GM12878 (cell line): ENCODE data around the gene AQP3. TPM values are rescaled to one million over a fixed set of nuclear protein-coding genes. Genes with fewer than 3 reads are reported as not detected.

ENCODE experiments used
- ATAC-seq: fragments of 200-7000 bp; cut with Tn5 transposase; 3 replicates; pipeline ENCODE4 v1.9.1; 2020; ENCODE audit warnings: mild to moderate bottlenecking, moderate library complexity
- BruUV-seq: library from RNA; stranded (reverse); fragments of 400-500 nt; replicated peaks from 2 replicates; lab custom pipeline; 2021; lab: Mats Ljungman, UMichigan
- CTCF ChIA-PET: fragments of 300-600 bp; sonication (Branson Sonifier 250); formaldehyde crosslinking; extraction: SDS; loops from one replicate; lab custom pipeline; 2021; ENCODE audit warnings: inconsistent platforms; lab: Yijun Ruan, JAX
- POLR2A ChIA-PET: fragments of 350-600 bp; formaldehyde crosslinking; extraction: SDS; loops from one replicate; lab custom pipeline; 2021; ENCODE audit warnings: inconsistent platforms; lab: Charles Lee
- RAD21 ChIA-PET: fragments of 300-600 bp; sonication (Branson Sonifier 250); formaldehyde crosslinking; loops from one replicate; lab custom pipeline; 2023; ENCODE audit warnings: antibody characterized with exemption; ENCODE audit not compliant: unreplicated experiment; lab: Charles Lee
- SMC1A ChIA-PET: fragments of 300-600 bp; sonication (Branson Sonifier 250); formaldehyde crosslinking; loops from one replicate; lab custom pipeline; 2023; ENCODE audit not compliant: unreplicated experiment, uncharacterized antibody; lab: Charles Lee
- DNase-seq: peaks from one replicate; pipeline ENCODE4 v3.0.0-alpha.2; 2011; ENCODE audit warnings: low read depth, low spot score
- FAIRE-seq: peaks from 3 replicates; lab custom pipeline; 2011; peaks lifted over from hg19 to GRCh38; lab: Jason Lieb, UNC
- H2AFZ ChIP-seq: 2 replicates; pipeline ENCODE4 v1.6.0; 2011; ENCODE audit warnings: low read depth, low read length, control low read depth; ENCODE audit not compliant: control insufficient read depth
- H3K27ac ChIP-seq: 2 replicates; pipeline ENCODE4 v1.5.1; 2011; ENCODE audit warnings: control low read depth; ENCODE audit not compliant: control insufficient read depth, insufficient read depth
- H3K27me3 ChIP-seq, 2 experiments: replicated peaks in 1 of 2; 2 replicates each; pipeline versions ENCODE4 v1.6.0 to v1.6.1; 2011; ENCODE audit warnings: low read length in 1 of 2; ENCODE audit not compliant: control insufficient read depth in 2 of 2, insufficient read depth in 2 of 2
- H3K36me3 ChIP-seq, 2 experiments: 2 replicates each; pipeline ENCODE4 v1.5.1; 2011; ENCODE audit warnings: low read length in 1 of 2; ENCODE audit not compliant: control insufficient read depth in 2 of 2, insufficient read depth in 2 of 2
- H3K4me1 ChIP-seq: 2 replicates; pipeline ENCODE4 v1.6.1; 2011; ENCODE audit warnings: mild to moderate bottlenecking, low read length, moderate library complexity, mixed read lengths; ENCODE audit not compliant: control insufficient read depth, insufficient read depth
- H3K4me2 ChIP-seq: 2 replicates; pipeline ENCODE4 v1.6.0; 2011; ENCODE audit warnings: control low read depth; ENCODE audit not compliant: control insufficient read depth, insufficient read depth
- H3K4me3 ChIP-seq: fragments of 200-600 bp; sonication (generic); 2 replicates; pipeline ENCODE4 v1.5.1; 2016
- H3K79me2 ChIP-seq: 2 replicates; pipeline ENCODE4 v1.6.0; 2011; ENCODE audit warnings: low read length; ENCODE audit not compliant: control insufficient read depth, insufficient read depth
- H3K9ac ChIP-seq: 2 replicates; pipeline ENCODE4 v1.8.0; 2011; ENCODE audit warnings: low read length, control low read depth, mixed read lengths; ENCODE audit not compliant: control insufficient read depth, insufficient read depth
- H3K9me3 ChIP-seq: replicated peaks from 3 replicates; pipeline ENCODE4 v1.5.1; 2011; ENCODE audit warnings: mild to moderate bottlenecking, low read length; ENCODE audit not compliant: control insufficient read depth, insufficient read depth
- H4K20me1 ChIP-seq: 2 replicates; pipeline ENCODE4 v1.6.0; 2011; ENCODE audit not compliant: control insufficient read depth, insufficient read depth
- ASH2L ChIP-seq: fragments of 300-600, 200-600 bp; sonication (generic); IDR thresholded peaks from 2 replicates; pipeline ENCODE4 v1.6.1; 2017; ENCODE audit warnings: low read depth, mild to moderate bottlenecking, borderline replicate concordance
- CHD2 ChIP-seq: IDR thresholded peaks from 2 replicates; pipeline ENCODE4 v1.6.1; 2011; ENCODE audit warnings: low read depth, low read length, improper control_type of control experiment, borderline replicate concordance
- GATAD2B ChIP-seq: fragments of 450-650 bp; conservative IDR thresholded peaks from 2 replicates; pipeline ENCODE4 v1.6.1; 2017; ENCODE audit warnings: low read depth, mild to moderate bottlenecking, moderate library complexity
- KDM1A ChIP-seq: fragments of 200-600 bp; sonication (generic); IDR thresholded peaks from 2 replicates; pipeline ENCODE4 v1.6.1; 2016; ENCODE audit warnings: borderline replicate concordance
- PAX5 ChIP-seq: IDR thresholded peaks from 2 replicates; pipeline ENCODE4 v1.6.1; 2011; ENCODE audit warnings: low read depth, low read length, borderline replicate concordance
- POLR2A ChIP-seq: IDR thresholded peaks from 2 replicates; pipeline ENCODE4 v1.6.1; 2011; ENCODE audit warnings: low read depth, mild to moderate bottlenecking, low read length
- RUNX3 ChIP-seq: IDR thresholded peaks from 2 replicates; pipeline ENCODE4 v1.6.1; 2012; ENCODE audit warnings: low read length, inconsistent platforms
- SKIL ChIP-seq: fragments of 450-650 bp; IDR thresholded peaks from 2 replicates; pipeline ENCODE4 v1.6.1; 2017; ENCODE audit warnings: mild to moderate bottlenecking, low read depth, inconsistent platforms; ENCODE audit not compliant: poor library complexity, severe bottlenecking
- STAT3 ChIP-seq: IDR thresholded peaks from 2 replicates; pipeline ENCODE4 v1.6.1; 2011; ENCODE audit warnings: low read depth, low read length, improper control_type of control experiment
- TARDBP ChIP-seq: IDR thresholded peaks from 2 replicates; pipeline ENCODE4 v1.6.1; 2016; ENCODE audit warnings: borderline replicate concordance
- TBL1XR1 ChIP-seq: IDR thresholded peaks from 2 replicates; pipeline ENCODE4 v1.6.1; 2012; ENCODE audit warnings: low read depth, low read length, improper control_type of control experiment
- WGBS: methylation state at CpG from one replicate; pipeline ENCODE4 v1.1.6; 2016; ENCODE audit warnings: low lambda C conversion rate; ENCODE audit not compliant: insufficient replicate concordance, insufficient coverage; ENCODE audit errors: missing lambda C conversion rate; 5-methylcytosine and 5-hydroxymethylcytosine counted together
- in situ Hi-C: fragments of 300-500 bp; cut with MboI; formaldehyde crosslinking; loops from 9 replicates; pipeline ENCODE4 v1.14.3; 2018; ENCODE audit warnings: mixed read lengths
- intact Hi-C: fragments of 100-400 bp; cut with micrococcal nuclease; formaldehyde crosslinking; loops from one replicate; pipeline ENCODE4 v1.14.2; 2022; ENCODE audit not compliant: unreplicated experiment
- polyA plus RNA-seq, 11 experiments: library from polyadenylated mRNA; depleted of rRNA in 4 of 11; unstranded in 6 of 11; stranded (reverse) in 5 of 11; fragments of >200 nt; fragmentation: Nextera tagmentation in 4 of 11; fragmentation: Illumina TruSeq in 1 of 11; extraction: Ambion mirVana in 4 of 11; extraction: Trizol in 1 of 11; gene quantifications; 1 replicate in 1 of 11; 2 replicates in 10 of 11; pipeline versions ENCODE4 v1.2.1 to v1.2.3, GENCODE V29; 2011 to 2016; ENCODE audit warnings: inconsistent platforms in 2 of 11, missing spikeins in 2 of 11, low read depth in 1 of 11
- total RNA-seq, 4 experiments: library from RNA; depleted of rRNA in 3 of 4; stranded (reverse); fragments of >200 nt in 3 of 4; fragmentation: Illumina TruSeq in 1 of 4; extraction: Trizol in 1 of 4; gene quantifications; 2 replicates each; pipeline versions ENCODE4 v1.2.1 to v1.2.3, GENCODE V29; 2013 to 2021

Gene AQP3
- total and polyA plus RNA-seq, 10 of the 15 experiments (the other 5 are each of a cell fraction or from before 2014, with no cell fraction given): 0.60 to 11.8 (median 4.5) TPM

- Histone ChIP-seq H3K4me1 (no peaks in the 10 kb centered on the region; the same call in 1 of the 2 replicates), H2AFZ (no peak overlapping the region), H3K79me2 (no peaks in the 10 kb centered on the region), H3K4me2 (no peak overlapping the region), H3K9me3 (no peaks in the 10 kb centered on the region), H3K27me3 (peaks cover 5 to 6% of the 10 kb centered on the region in 2 experiments), H3K27ac (no peak overlapping the region), H3K9ac (no peak overlapping the region), H4K20me1 (no peaks in the 10 kb centered on the region), H3K4me3 (no peak overlapping the region), H3K36me3 (no peaks in the 10 kb centered on the region)
- BruUV-seq: no TSS peak
- TF ChIP-seq CHD2: no peak
- no peak for TF ChIP-seq SKIL
- no peak for TF ChIP-seq TARDBP
- TF ChIP-seq GATAD2B: no peak
- TF ChIP-seq TBL1XR1: no peak
- no peak for TF ChIP-seq STAT3
- no peak for TF ChIP-seq POLR2A
- no peak for TF ChIP-seq KDM1A
- no peak for TF ChIP-seq RUNX3
- no peak for TF ChIP-seq ASH2L
- TF ChIP-seq PAX5: no peak
- intact Hi-C loops (no loop called here), in situ Hi-C loops (no loop called here)
- WGBS: 0% methylated on average over 1 of the region's 1 CpG
- DNase-seq (no peak), ATAC-seq (peak; percentile 37; the same call in 1 of the 3 replicates), FAIRE-seq (no peak)
- CTCF ChIA-PET: interaction anchor here (0.9 to 1.3 kb wide), 4 partner anchors 15 to 35 kb away, joined by 3 to 6 read pairs (median 4); no protein-coding TSS in a partner anchor
- SMC1A ChIA-PET: interaction anchor here (0.9 to 1.1 kb wide), 2 partner anchors 30 to 33 kb away, joined by 3 read pairs; no protein-coding TSS in a partner anchor
- RAD21 ChIA-PET: interaction anchor here (0.6 to 1.5 kb wide), 2 partner anchors 8 to 15 kb away, joined by 3 to 4 read pairs; no protein-coding TSS in a partner anchor
- POLR2A ChIA-PET: no interaction called here
Observed at GRCh38 chr9:33437898-33438297, 9.5 kb downstream of the AQP3 start.
